Liver (tissue), 9 donors: ENCODE measurements around the gene WSCD1. TPM values are rescaled to one million over a fixed set of nuclear protein-coding genes. Genes with fewer than 3 reads are reported as not detected.

ENCODE experiments used
- DNase-seq: peaks from one replicate; pipeline ENCODE4 v3.0.0-alpha.2; 2017; ENCODE audit warnings: low spot score
- H3K27ac ChIP-seq, 2 donors: one replicate each; pipeline ENCODE4 v1.7.0; 2013; ENCODE audit warnings: inconsistent platforms in 2 of 2, low read length in 2 of 2, control low read depth in 1 of 2, low read depth in 1 of 2, mild to moderate bottlenecking in 1 of 2
- H3K27me3 ChIP-seq, 4 donors: one replicate each; pipeline versions ENCODE4 v1.6.1 to v1.7.0; 2013; ENCODE audit warnings: low read length in 3 of 4, inconsistent platforms in 1 of 4, mild to moderate bottlenecking in 1 of 4, moderate library complexity in 1 of 4; ENCODE audit not compliant: control insufficient read depth in 4 of 4, insufficient read depth in 4 of 4
- H3K36me3 ChIP-seq, 4 donors: one replicate each; pipeline versions ENCODE4 v1.6.1 to v1.7.0; 2013; ENCODE audit warnings: low read length in 3 of 4, mild to moderate bottlenecking in 3 of 4, low read depth in 1 of 4, moderate library complexity in 1 of 4; ENCODE audit not compliant: control insufficient read depth in 4 of 4, insufficient read depth in 3 of 4
- H3K4me1 ChIP-seq, 4 donors: one replicate each; pipeline versions ENCODE4 v1.6.1 to v1.7.0; 2013; ENCODE audit warnings: low read length in 3 of 4, mild to moderate bottlenecking in 3 of 4, moderate library complexity in 1 of 4; ENCODE audit not compliant: control insufficient read depth in 4 of 4, insufficient read depth in 4 of 4
- H3K4me3 ChIP-seq, 3 donors: one replicate each; pipeline versions ENCODE4 v1.6.1 to v1.7.0; 2013; ENCODE audit warnings: low read length in 3 of 3, control low read depth in 1 of 3, low read depth in 1 of 3, mild to moderate bottlenecking in 1 of 3
- H3K9ac ChIP-seq, 2 donors: one replicate each; pipeline ENCODE4 v1.7.0; 2013; ENCODE audit warnings: low read length in 2 of 2, mild to moderate bottlenecking in 2 of 2, moderate library complexity in 2 of 2, control low read depth in 1 of 2, low read depth in 1 of 2
- H3K9me3 ChIP-seq, 4 donors: one replicate each; pipeline versions ENCODE4 v1.6.1 to v1.7.0; 2013; ENCODE audit warnings: low read length in 3 of 4; ENCODE audit not compliant: control insufficient read depth in 4 of 4
- ATF3 ChIP-seq: IDR thresholded peaks from 2 replicates; pipeline ENCODE4 v1.6.1; 2016; ENCODE audit warnings: antibody characterized with exemption
- EGR1 ChIP-seq, 2 donors: IDR thresholded peaks; 2 replicates each; pipeline ENCODE4 v1.6.1; 2016 to 2018; ENCODE audit warnings: antibody characterized with exemption in 2 of 2, low read depth in 2 of 2
- FOXA1 ChIP-seq: IDR thresholded peaks from 2 replicates; pipeline ENCODE4 v1.6.1; 2016; ENCODE audit warnings: antibody characterized with exemption
- FOXA2 ChIP-seq: IDR thresholded peaks from 2 replicates; pipeline ENCODE4 v1.6.1; 2016; ENCODE audit warnings: antibody characterized with exemption
- GABPA ChIP-seq, 2 donors: IDR thresholded peaks in 1 of 2; conservative IDR thresholded peaks in 1 of 2; 2 replicates each; pipeline ENCODE4 v1.6.1; 2016; ENCODE audit warnings: antibody characterized with exemption in 2 of 2, mild to moderate bottlenecking in 1 of 2, moderate library complexity in 1 of 2
- HNF4A ChIP-seq, 2 donors: conservative IDR thresholded peaks; 2 replicates each; pipeline ENCODE4 v1.6.1; 2016; ENCODE audit warnings: antibody characterized with exemption in 2 of 2, mild to moderate bottlenecking in 2 of 2
- HNF4G ChIP-seq: IDR thresholded peaks from 2 replicates; pipeline ENCODE4 v1.6.1; 2016; ENCODE audit warnings: antibody characterized with exemption
- JUND ChIP-seq, 2 donors: IDR thresholded peaks; 2 replicates each; pipeline ENCODE4 v1.6.1; 2016; ENCODE audit warnings: antibody characterized with exemption in 2 of 2
- MAX ChIP-seq: IDR thresholded peaks from 2 replicates; pipeline ENCODE4 v1.6.1; 2016; ENCODE audit warnings: antibody characterized with exemption
- NR2F2 ChIP-seq: IDR thresholded peaks from 2 replicates; pipeline ENCODE4 v1.6.1; 2016; ENCODE audit warnings: antibody characterized with exemption
- RAD21 ChIP-seq, 2 donors: IDR thresholded peaks; 2 replicates each; pipeline ENCODE4 v1.6.1; 2016; ENCODE audit warnings: antibody characterized with exemption in 2 of 2, mild to moderate bottlenecking in 2 of 2
- REST ChIP-seq: IDR thresholded peaks from 2 replicates; pipeline ENCODE4 v1.6.1; 2016; ENCODE audit warnings: antibody characterized with exemption, mild to moderate bottlenecking
- RXRA ChIP-seq, 2 donors: IDR thresholded peaks; 2 replicates each; pipeline ENCODE4 v1.6.1; 2017 to 2018; ENCODE audit warnings: antibody characterized with exemption in 2 of 2, mild to moderate bottlenecking in 1 of 2
- SP1 ChIP-seq: IDR thresholded peaks from 2 replicates; pipeline ENCODE4 v1.6.1; 2018; ENCODE audit warnings: antibody characterized with exemption, mild to moderate bottlenecking
- TAF1 ChIP-seq: conservative IDR thresholded peaks from 2 replicates; pipeline ENCODE4 v1.6.1; 2016; ENCODE audit warnings: antibody characterized with exemption, mild to moderate bottlenecking
- YY1 ChIP-seq: IDR thresholded peaks from 2 replicates; pipeline ENCODE4 v1.6.1; 2016; ENCODE audit warnings: antibody characterized with exemption, mild to moderate bottlenecking
- WGBS: extraction: QIAGEN DNeasy Blood & Tissue Kit; methylation state at CpG from one replicate; pipeline ENCODE4 v1.1.7; 2013; 5-methylcytosine and 5-hydroxymethylcytosine counted together
- polyA plus RNA-seq, 2 donors: library from polyadenylated mRNA; stranded (reverse) in 1 of 2; unstranded in 1 of 2; fragments of 200-250 nt in 1 of 2; fragments of >200 nt in 1 of 2; fragmentation: Nextera tagmentation in 1 of 2; extraction: Ambion mirVana in 1 of 2; gene quantifications; one replicate each; pipeline versions ENCODE4 v1.2.1 to v1.2.3, GENCODE V29; 2013 to 2015
- total RNA-seq, 2 donors: library from RNA; depleted of rRNA; stranded (reverse); fragments of >200 nt; gene quantifications; one replicate each; pipeline ENCODE4 v1.2.3, GENCODE V29; 2014
- TF ChIP-seq, protein P1 (sequence below): IDR thresholded peaks from 2 replicates; pipeline ENCODE4 v1.6.1; 2016; ENCODE audit warnings: antibody characterized with exemption
- TF ChIP-seq, protein P2 (sequence below): fragments of 150-350 bp; IDR thresholded peaks from 2 replicates; pipeline ENCODE4 v1.5.1; 2017; ENCODE audit warnings: improper control_type of control experiment, low read depth, low read length; ENCODE audit not compliant: missing input control
- donor health status: healthy.
- donor health status: healthy.
- donor health status: healthy.
- donor health status: healthy.
- donor health status: healthy.

WSCD1 gene
- total and polyA plus RNA-seq, 4 donors = 0.10 to 3.8 (median 1.3) TPM

- Histone ChIP-seq H3K9ac (no peak overlapping the region), H3K27me3 (no peaks in the 10 kb centered on the region), H3K4me1 (no peaks in the 10 kb centered on the region), H3K9me3 (no peaks in the 10 kb centered on the region), H3K4me3 (no peak overlapping the region), H3K36me3 (no peaks in the 10 kb centered on the region), H3K27ac (no peak overlapping the region)
- WGBS = 80% methylated on average over 3 of the region's 3 CpGs
- no peak for DNase-seq
- TF ChIP-seq RXRA (IDR thresholded peaks at IDR 0.05) (no peak), NR2F2 (no peak), JUND (IDR thresholded peaks at IDR 0.05) (no peak), TAF1 (no peak), GABPA (IDR thresholded peaks at IDR 0.05 in 1 of 2, conservative IDR thresholded peaks at IDR 0.05 in 1 of 2) (no peak), SP1 (no peak), ATF3 (no peak), MAX (no peak), HNF4A (conservative IDR thresholded peaks at IDR 0.05) (no peak), FOXA1 (no peak), HNF4G (no peak), FOXA2 (no peak), REST (no peak), EGR1 (IDR thresholded peaks at IDR 0.05; ENCODE audit: low read depth in 2 of 2) (no peak), YY1 (no peak), RAD21 (IDR thresholded peaks at IDR 0.05) (no peak)
- TF ChIP-seq, protein P1, sequence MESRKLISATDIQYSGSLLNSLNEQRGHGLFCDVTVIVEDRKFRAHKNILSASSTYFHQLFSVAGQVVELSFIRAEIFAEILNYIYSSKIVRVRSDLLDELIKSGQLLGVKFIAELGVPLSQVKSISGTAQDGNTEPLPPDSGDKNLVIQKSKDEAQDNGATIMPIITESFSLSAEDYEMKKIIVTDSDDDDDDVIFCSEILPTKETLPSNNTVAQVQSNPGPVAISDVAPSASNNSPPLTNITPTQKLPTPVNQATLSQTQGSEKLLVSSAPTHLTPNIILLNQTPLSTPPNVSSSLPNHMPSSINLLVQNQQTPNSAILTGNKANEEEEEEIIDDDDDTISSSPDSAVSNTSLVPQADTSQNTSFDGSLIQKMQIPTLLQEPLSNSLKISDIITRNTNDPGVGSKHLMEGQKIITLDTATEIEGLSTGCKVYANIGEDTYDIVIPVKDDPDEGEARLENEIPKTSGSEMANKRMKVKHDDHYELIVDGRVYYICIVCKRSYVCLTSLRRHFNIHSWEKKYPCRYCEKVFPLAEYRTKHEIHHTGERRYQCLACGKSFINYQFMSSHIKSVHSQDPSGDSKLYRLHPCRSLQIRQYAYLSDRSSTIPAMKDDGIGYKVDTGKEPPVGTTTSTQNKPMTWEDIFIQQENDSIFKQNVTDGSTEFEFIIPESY = no peak
- TF ChIP-seq, protein P2, sequence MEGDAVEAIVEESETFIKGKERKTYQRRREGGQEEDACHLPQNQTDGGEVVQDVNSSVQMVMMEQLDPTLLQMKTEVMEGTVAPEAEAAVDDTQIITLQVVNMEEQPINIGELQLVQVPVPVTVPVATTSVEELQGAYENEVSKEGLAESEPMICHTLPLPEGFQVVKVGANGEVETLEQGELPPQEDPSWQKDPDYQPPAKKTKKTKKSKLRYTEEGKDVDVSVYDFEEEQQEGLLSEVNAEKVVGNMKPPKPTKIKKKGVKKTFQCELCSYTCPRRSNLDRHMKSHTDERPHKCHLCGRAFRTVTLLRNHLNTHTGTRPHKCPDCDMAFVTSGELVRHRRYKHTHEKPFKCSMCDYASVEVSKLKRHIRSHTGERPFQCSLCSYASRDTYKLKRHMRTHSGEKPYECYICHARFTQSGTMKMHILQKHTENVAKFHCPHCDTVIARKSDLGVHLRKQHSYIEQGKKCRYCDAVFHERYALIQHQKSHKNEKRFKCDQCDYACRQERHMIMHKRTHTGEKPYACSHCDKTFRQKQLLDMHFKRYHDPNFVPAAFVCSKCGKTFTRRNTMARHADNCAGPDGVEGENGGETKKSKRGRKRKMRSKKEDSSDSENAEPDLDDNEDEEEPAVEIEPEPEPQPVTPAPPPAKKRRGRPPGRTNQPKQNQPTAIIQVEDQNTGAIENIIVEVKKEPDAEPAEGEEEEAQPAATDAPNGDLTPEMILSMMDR = no peak
Measured at GRCh38 chr17:6102615-6103014, 32.4 kb downstream of the WSCD1 start.
